H1 (cell line): Measurements from ENCODE around the gene OTUD3. TPM values are rescaled to one million over a fixed set of nuclear protein-coding genes. Genes with fewer than 3 reads are reported as not detected.

Experiments used
- CBX5 ChIP-seq: fragments of 300-800, 300-1000 bp; sonication (generic); IDR thresholded peaks from 2 replicates; pipeline ENCODE4 v1.7.1; 2016; ENCODE audit warnings: antibody characterized with exemption, low read length, low read depth
- CHD7 ChIP-seq: fragments of 300-600 bp; sonication (generic); IDR thresholded peaks from 2 replicates; pipeline ENCODE4 v1.7.1; 2012; ENCODE audit warnings: low read length, moderate library complexity, mild to moderate bottlenecking, inconsistent platforms; ENCODE audit not compliant: insufficient replicate concordance
- GTF2F1 ChIP-seq: IDR thresholded peaks from 2 replicates; pipeline ENCODE4 v1.6.1; 2012; ENCODE audit warnings: low read depth, low read length, improper control_type of control experiment, borderline replicate concordance
- RNF2 ChIP-seq: fragments of 200-900, 300-1000 bp; sonication (generic); IDR thresholded peaks from 2 replicates; pipeline ENCODE4 v1.7.1; 2016; ENCODE audit warnings: borderline replicate concordance, low read depth, mild to moderate bottlenecking, antibody characterized with exemption, low read length; ENCODE audit not compliant: poor library complexity, severe bottlenecking; ENCODE audit errors: missing control alignments
- polyA plus RNA-seq, 7 experiments: library from polyadenylated mRNA; depleted of rRNA in 3 of 7; stranded (reverse) in 5 of 7; unstranded in 2 of 7; fragments of >200 nt in 5 of 7; fragments of 200-250 nt in 2 of 7; gene quantifications; 1 replicate in 5 of 7; 2 replicates in 1 of 7; 4 replicates in 1 of 7; pipeline versions ENCODE4 v1.2.1 to v1.2.3, GENCODE V29; 2011 to 2013; ENCODE audit warnings: missing spikeins in 2 of 7, mixed read lengths in 2 of 7
- total RNA-seq: library from RNA; stranded (reverse); fragmentation: NEBNext Ultra II Directional; extraction: Animal tissue kit (Norgen Biotek cat#: 25700); gene quantifications from 2 replicates; pipeline ENCODE4 v1.2.1, GENCODE V29; 2021

The OTUD3 gene
- total and polyA plus RNA-seq, 2 of the 8 experiments (the other 6 are each of a cell fraction or from before 2014, with no cell fraction given) = 6.3 to 11.9 TPM

GRCh38 chr1:19907456-19907855 lies 25.3 kb downstream of the OTUD3 start (continued):
- TF ChIP-seq CHD7 (no peak), GTF2F1 (no peak), RNF2 (no peak), CBX5 (no peak)
